ENCODE results near the gene GLIPR1.
"Not testable (repeated sequence)": the region's sequence is repeated elsewhere in the genome, so short reads cannot be mapped to it uniquely, and the experiment has no call there.

Gene GLIPR1

GRCh38 chr12:75476071-75476470 lies 4.5 kb upstream of the GLIPR1 start:
- DNase-seq: no peak

DNA sequence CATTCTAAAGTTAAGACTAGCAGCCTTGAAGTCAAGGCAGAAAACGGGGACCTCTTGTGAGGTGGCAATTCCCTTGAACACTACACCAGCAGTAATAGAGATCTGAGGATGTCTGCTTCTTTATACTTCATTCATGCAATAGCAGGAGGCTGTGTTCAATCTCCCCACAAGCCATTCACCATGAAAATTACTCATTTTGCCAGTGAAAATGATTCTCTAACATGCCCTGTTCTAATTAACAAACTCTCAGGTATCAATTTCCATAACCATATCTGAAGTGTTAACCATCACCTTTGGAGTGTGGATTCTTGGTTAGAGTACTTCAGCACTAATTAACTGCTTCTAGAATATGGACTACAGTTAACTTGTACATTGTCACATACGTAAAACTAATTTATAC lies 3.4 kb upstream of the GLIPR1 start:
- DNase-seq: no peak

- DNase-seq: no peak
Observed at GRCh38 chr12:75478116-75478794, 2.3 kb upstream of the GLIPR1 start.

- no peak for DNase-seq
Observed at GRCh38 chr12:75479963-75480461, 543 bp upstream of the GLIPR1 start.

DNA sequence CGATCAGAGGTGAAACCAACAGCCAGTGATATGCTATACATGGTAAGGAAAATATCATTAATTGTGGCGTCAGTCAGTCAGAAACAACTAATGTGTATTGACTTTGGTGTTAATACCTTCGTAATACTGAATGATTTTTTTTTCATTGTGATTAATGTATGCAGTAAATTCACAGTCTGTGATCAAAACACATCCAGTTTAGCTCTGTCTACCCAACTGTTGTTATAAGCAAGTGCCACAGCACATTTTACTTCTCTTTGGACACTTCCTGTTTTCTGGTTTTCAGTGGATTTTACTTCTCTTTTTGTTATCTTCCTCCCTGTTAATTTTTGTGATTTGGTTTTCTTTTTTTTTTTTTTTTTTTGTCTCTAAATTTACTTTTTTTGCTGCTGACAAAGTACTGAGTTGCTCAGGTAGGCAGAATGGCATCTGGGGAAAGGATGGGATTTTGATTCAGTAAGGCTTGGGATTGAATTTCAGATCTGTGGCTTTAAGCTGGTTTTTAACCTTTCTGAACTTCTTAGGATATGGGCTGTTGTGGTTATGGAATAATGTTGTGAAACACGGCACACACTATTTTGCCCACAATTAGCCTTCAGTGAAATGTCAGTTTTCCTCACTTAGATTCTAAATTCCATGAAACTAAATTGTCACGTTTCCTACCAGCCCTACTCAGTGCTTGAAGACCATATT lies 604 bp downstream of the GLIPR1 start:
- no peak for DNase-seq

GRCh38 chr12:75481774-75482173 lies 1.2 kb downstream of the GLIPR1 start:
- no peak for DNase-seq

DNA sequence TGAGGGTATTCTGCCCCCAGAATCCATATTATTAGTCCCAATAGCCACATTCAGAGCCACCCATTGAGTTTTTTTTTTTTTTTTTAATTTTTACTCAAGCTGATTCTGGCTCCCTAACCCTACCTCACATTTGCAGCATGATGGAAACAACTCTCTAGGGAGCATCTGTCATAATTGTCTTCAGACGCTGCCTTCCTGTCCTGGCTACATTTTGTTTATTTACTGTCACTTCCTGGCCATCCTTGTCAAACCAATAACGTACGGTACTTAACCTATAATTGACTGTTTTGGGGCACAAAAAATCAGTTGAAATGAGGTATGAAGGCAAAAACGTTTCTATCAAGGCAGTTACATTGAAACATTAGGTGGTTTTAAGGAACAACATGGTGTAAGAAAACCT lies 2.1 kb downstream of the GLIPR1 start:
- DNase-seq: peak; percentile 16

DNA sequence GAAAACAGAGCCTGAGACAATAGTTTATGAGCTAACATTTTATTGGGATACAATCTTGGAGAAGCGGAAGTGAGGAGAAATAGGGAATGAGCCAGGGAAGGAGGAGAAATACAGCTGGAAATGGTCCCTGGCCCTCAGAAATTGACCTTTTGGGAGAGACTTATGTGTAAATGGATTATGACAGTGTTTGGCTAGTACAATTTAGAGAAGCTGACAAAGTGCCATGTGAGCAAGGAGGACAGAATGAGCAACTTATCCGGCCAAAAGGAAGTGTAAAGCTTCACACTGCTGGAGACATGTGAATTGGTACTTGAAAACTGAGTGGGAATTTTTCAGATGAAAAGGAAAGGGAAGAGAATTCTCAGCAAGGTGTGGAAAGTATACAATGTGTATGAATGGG lies 2.9 kb downstream of the GLIPR1 start:
- no peak for DNase-seq

- DNase-seq: not testable (repeated sequence)
Observed at GRCh38 chr12:75484450-75484849, 3.9 kb downstream of the GLIPR1 start.

GRCh38 chr12:75487308-75487707 lies 6.8 kb downstream of the GLIPR1 start:
- DNase-seq: no peak

- no peak for DNase-seq
Observed at GRCh38 chr12:75488553-75488952, 8.0 kb downstream of the GLIPR1 start.

- no peak for DNase-seq
Observed at GRCh38 chr12:75489187-75489586, 8.6 kb downstream of the GLIPR1 start.

- no peak for DNase-seq
Observed at GRCh38 chr12:75489613-75490210, 9.2 kb downstream of the GLIPR1 start.

DNA sequence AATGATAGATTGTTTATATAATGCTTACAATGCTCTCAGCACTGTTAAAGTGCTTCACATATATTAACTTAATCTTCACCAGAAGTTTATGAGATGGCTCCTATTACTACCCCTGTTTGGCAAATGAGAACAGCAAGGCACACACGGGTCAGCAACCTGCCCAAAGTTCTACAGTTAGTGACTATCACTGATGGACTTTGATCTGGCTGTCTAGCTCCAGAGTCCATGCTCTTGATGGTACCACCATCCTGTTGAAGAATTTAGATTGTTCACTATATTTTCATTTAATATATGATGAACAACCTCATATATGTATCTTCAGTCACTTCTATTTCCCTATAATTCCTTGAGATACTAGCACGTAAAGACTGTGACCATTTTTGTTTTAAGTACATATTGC lies 10.6 kb downstream of the GLIPR1 start:
- no peak for DNase-seq

- DNase-seq: no peak
Observed at GRCh38 chr12:75503459-75503858, 22.9 kb downstream of the GLIPR1 start.

DNA sequence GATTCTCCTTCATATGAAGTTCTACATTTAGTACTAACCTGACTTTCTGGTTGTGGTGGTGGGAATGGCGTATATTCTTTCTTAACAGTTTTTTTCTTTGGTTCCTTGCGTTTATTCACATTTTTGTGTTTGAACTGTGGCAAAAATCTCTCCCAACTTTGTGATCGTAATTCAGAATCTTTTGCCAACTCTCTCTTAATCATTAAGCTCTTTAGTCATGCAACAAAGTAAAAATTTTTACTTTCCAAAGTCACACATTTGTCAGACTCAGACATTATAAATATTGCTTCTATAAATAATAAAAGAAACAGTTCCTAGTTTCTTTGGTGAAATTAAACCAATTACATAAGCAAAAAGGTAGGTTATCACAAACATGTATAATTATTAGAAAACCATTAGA lies 23.3 kb downstream of the GLIPR1 start:
- no peak for DNase-seq

GRCh38 chr12:75505706-75506312 lies 25.3 kb downstream of the GLIPR1 start:
- no peak for DNase-seq

GRCh38 chr12:75507086-75507485 lies 26.5 kb downstream of the GLIPR1 start:
- DNase-seq: no peak

DNA sequence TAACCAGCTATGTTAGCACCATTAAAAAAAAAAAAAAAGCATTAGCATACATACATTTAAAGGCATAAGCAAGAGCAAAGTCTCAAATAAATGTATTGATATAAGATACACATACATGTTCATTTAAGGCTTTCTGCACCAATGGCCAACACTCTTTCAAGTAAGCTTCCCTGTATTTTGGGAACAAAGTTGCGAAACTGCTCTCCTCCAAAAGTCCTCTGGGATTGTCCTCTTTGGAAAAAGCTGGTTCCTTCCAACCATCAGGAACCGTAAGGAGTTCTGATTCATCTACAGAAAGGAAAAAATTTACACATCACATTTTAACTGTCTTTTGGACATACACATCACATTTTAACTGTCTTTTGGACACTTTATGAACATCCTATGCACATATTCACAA lies 27.6 kb downstream of the GLIPR1 start:
- no peak for DNase-seq

DNA sequence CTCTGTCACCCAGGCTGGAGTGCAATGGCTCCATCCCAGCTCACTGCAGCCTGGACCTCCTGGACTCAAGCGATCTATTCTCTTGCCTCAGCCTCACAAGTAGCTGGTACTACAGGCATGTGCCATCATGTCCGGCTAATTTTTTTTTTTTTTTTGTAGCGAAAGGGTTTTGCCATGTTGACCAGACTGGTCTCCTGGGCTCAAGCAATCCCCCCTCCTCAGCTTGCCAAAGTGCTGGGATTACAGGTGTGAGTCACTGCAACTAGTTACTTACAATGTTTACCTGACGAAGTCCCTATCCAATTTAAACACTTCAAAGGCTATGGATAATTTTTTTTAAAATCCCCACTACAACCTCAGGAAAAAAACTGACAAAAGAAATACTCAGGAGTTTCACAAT lies 29.1 kb downstream of the GLIPR1 start:
- no peak for DNase-seq

DNA sequence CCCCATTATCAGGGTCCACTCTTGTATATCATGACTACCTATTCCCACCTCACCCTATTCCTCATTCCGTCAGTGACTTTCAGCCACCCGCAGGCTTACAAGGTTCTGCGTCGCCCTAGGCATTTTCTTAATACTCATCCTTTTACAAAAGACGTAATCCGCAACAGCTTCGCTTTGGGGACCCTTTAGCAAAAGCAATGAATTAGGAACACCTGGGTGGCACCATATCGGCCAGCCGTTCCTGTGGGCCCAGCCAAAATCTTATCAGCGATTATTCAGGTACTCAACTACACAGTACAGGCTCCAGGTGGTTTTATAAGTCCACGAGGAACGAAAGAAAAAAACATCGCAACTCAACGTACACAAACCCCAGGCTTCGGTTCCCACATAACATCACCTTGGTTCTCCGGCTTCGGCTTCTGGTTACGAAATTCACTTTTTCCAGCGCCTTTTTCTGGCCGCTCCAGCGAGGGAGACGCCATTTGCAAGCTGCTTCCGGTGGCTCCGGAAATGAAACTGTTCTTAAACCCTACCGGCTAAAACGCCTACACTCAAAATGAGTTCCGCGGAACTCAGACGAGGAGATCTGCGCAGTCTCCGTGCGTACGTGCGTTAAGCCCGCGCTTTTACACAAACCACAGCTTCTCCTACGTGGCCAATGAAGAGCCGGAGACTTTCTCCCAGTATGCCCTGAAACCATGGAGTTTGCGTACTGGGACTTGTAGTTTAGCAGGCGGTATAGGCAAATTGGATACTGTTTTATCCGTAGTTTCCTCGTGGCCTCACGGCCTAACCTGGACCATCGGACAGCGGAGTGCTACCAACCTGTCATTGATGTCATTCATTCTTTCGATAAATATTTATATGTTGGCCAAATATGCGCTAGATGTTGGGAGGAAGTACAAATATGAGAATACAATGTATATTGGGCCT lies 30.8 kb downstream of the GLIPR1 start, which contains the start of gene KRR1:
Gene KRR1 (minus strand): TSS at position 494 of the 933 bp plus-strand sequence. CDS start 12 bp downstream, at position 482.
- peak; percentile 99 for DNase-seq

DNA sequence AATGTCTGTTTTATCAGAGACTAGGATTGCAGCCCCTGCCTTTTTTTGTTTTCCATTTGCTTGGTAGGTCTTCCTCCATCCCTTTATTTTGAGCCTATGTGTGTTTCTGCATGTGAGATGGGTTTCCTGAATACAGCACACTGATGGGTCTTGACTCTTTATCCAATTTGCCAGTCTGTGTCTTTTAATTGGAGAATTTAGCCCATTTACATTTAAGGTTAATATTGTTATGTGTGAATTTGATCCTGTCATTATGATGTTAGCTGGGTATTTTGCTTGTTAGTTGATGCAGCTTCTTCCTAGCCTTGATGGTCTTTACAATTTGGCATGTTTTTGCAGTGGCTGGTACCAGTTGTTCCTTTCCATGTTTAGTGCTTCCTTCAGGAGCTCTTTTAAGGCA lies 40.7 kb downstream of the GLIPR1 start:
- not testable (repeated sequence) for DNase-seq

Measured in DMS153 (cell line).